GM12875 (cell line): ENCODE results near the gene INPP5A.
"Not testable (repeated sequence)": the region's sequence is repeated elsewhere in the genome, so short reads cannot be mapped to it uniquely, and the experiment has no call there.

ENCODE experiments used
- H3K4me3 ChIP-seq: one replicate; pipeline ENCODE4 v1.5.1; 2011; ENCODE audit warnings: low read depth, low read length, control low read depth
- CTCF ChIP-seq: IDR thresholded peaks from 2 replicates; pipeline ENCODE4 v1.5.1; 2011; ENCODE audit warnings: low read depth, mild to moderate bottlenecking, control low read depth, inconsistent platforms, low read length, moderate library complexity, borderline replicate concordance; ENCODE audit not compliant: insufficient read depth

The INPP5A gene

GRCh38 chr10:132499367-132499685, 38.3 kb upstream of the INPP5A start:
- no peak overlapping the region for H3K4me3 ChIP-seq
- TF ChIP-seq CTCF: no peak

- TF ChIP-seq CTCF: no peak
- H3K4me3 ChIP-seq: no peak overlapping the region
Observed at GRCh38 chr10:132500781-132501415, 36.7 kb upstream of the INPP5A start.

- no peak overlapping the region for H3K4me3 ChIP-seq
- no peak for TF ChIP-seq CTCF
Observed at GRCh38 chr10:132502544-132503300, 34.9 kb upstream of the INPP5A start.

- TF ChIP-seq CTCF: no peak
- H3K4me3 ChIP-seq: no peak overlapping the region
Observed at GRCh38 chr10:132503581-132504421, 33.8 kb upstream of the INPP5A start.

GRCh38 chr10:132504501-132505272, 32.9 kb upstream of the INPP5A start:
- TF ChIP-seq CTCF: no peak
- no peak overlapping the region for H3K4me3 ChIP-seq

- not testable (repeated sequence) for H3K4me3 ChIP-seq
Observed at GRCh38 chr10:132505546-132505945, 32.0 kb upstream of the INPP5A start.
